Neural progenitor cell (in vitro differentiated cells): Measurements from ENCODE around the gene GABRA4.

Experiments
- CTCF ChIP-seq: fragments of 200-600 bp; sonication (generic); IDR thresholded peaks from 2 replicates; pipeline ENCODE4 v1.5.1; 2017; ENCODE audit warnings: antibody characterized with exemption, mild to moderate bottlenecking
- EZH2 ChIP-seq: fragments of 200-600 bp; sonication (generic); IDR thresholded peaks from 2 replicates; pipeline ENCODE4 v1.6.1; 2017; ENCODE audit warnings: antibody characterized with exemption, mild to moderate bottlenecking, moderate library complexity
- EZH2phosphoT487 ChIP-seq: fragments of 200-600 bp; sonication (generic); IDR thresholded peaks from 2 replicates; pipeline ENCODE4 v1.6.1; 2017; ENCODE audit warnings: antibody characterized with exemption

GRCh38 chr4:46947541-46947940 is 45.8 kb downstream of the GABRA4 start:
- TF ChIP-seq CTCF (no peak), EZH2 (no peak), EZH2phosphoT487 (no peak)
